GM06990 (cell line): Measurements from ENCODE around the gene PHF21B.
"Not testable (repeated sequence)": the region's sequence is repeated elsewhere in the genome, so short reads cannot be mapped to it uniquely, and the experiment has no call there.

Source experiments
- DNase-seq: peaks from one replicate; pipeline ENCODE4 v3.0.0-alpha.2; 2011; ENCODE audit not compliant: insufficient read length; ENCODE audit errors: extremely low read depth
- H3K27me3 ChIP-seq: replicated peaks from 2 replicates; pipeline ENCODE4 v1.6.0; 2011; ENCODE audit warnings: low read length; ENCODE audit not compliant: control insufficient read depth, insufficient read depth
- H3K36me3 ChIP-seq: 2 replicates; pipeline ENCODE4 v1.5.1; 2011; ENCODE audit warnings: low read length; ENCODE audit not compliant: control insufficient read depth, insufficient read depth
- H3K4me3 ChIP-seq: replicated peaks from 2 replicates; pipeline ENCODE4 v1.5.1; 2011; ENCODE audit warnings: low read depth, mild to moderate bottlenecking, control low read depth, low read length
- TF ChIP-seq, protein P1 (sequence below): IDR thresholded peaks from 2 replicates; pipeline ENCODE4 v1.5.1; 2011; ENCODE audit warnings: low read length, control low read depth, mild to moderate bottlenecking, inconsistent platforms; ENCODE audit not compliant: insufficient read depth, poor library complexity, severe bottlenecking

Gene PHF21B

DNA sequence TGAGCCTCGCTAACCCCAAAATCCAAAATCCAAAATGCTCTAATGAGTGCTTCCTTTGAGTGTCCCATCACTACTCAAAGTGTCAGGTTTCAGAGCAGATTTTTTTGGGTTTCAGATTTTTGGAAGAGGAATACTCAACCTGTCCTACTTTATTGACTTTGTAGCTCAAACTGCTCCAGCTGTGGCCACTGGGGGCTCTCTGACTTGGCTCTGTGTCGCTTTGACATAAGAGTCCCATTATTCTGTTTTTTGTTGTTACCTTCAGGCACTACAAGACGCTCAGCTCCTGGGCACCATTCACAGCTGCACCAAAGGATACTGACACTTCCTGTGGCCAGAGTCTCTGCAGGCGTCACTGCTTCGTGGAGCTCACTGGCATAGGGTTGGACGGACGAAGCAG is 41.1 kb downstream of the PHF21B start:
- Histone ChIP-seq H3K27me3 (no peaks in the 10 kb centered on the region; the same call in 1 of the 2 replicates), H3K36me3 (no peaks in the 10 kb centered on the region), H3K4me3 (no peak overlapping the region)
- TF ChIP-seq, protein P1, sequence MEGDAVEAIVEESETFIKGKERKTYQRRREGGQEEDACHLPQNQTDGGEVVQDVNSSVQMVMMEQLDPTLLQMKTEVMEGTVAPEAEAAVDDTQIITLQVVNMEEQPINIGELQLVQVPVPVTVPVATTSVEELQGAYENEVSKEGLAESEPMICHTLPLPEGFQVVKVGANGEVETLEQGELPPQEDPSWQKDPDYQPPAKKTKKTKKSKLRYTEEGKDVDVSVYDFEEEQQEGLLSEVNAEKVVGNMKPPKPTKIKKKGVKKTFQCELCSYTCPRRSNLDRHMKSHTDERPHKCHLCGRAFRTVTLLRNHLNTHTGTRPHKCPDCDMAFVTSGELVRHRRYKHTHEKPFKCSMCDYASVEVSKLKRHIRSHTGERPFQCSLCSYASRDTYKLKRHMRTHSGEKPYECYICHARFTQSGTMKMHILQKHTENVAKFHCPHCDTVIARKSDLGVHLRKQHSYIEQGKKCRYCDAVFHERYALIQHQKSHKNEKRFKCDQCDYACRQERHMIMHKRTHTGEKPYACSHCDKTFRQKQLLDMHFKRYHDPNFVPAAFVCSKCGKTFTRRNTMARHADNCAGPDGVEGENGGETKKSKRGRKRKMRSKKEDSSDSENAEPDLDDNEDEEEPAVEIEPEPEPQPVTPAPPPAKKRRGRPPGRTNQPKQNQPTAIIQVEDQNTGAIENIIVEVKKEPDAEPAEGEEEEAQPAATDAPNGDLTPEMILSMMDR = peak; percentile 28
- DNase-seq = no peak

DNA sequence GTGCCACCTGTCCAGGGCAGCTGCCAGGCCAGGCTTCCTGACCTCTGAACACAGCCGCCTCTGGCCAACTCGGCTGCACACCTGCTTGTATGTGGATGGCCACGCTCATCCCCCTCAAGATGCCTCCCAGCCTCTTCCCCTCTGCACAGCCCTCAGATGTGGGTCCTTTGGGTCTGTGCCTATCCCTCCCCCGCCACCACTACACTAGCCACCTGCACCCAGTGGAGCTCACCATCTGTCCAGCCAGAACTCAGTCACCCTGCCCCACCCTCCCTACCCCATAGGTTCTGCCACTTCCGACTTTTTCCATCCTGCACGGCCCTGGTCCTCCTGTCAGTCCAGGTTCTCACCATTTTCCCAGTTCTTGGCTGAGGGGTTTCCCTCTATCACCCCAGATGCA is 44.6 kb downstream of the PHF21B start:
- no peak for DNase-seq
- TF ChIP-seq, protein P1 = no peak
- Histone ChIP-seq H3K4me3 (no peak overlapping the region), H3K27me3 (no peaks in the 10 kb centered on the region), H3K36me3 (no peaks in the 10 kb centered on the region)

DNA sequence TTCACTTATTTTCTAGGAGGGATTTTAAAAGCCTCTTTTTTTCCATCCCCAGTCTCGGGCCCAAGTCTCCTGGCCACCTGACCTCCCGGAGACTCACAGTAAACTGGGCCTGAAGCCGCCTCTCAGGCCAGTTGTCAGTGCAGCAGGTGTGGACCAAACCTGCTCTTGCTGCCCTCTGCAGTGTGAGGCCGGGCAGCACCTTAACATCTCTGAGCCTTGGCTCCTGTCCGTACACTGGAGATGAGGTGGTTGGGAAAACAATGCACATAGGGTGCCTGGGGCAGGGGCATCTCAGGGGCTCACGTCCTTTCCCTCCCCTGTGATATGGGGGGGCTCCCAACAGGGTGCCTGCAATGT is 45.1 kb downstream of the PHF21B start:
- Histone ChIP-seq H3K4me3 (no peak overlapping the region), H3K36me3 (no peaks in the 10 kb centered on the region), H3K27me3 (no peaks in the 10 kb centered on the region)
- TF ChIP-seq, protein P1 = no peak
- DNase-seq = no peak

DNA sequence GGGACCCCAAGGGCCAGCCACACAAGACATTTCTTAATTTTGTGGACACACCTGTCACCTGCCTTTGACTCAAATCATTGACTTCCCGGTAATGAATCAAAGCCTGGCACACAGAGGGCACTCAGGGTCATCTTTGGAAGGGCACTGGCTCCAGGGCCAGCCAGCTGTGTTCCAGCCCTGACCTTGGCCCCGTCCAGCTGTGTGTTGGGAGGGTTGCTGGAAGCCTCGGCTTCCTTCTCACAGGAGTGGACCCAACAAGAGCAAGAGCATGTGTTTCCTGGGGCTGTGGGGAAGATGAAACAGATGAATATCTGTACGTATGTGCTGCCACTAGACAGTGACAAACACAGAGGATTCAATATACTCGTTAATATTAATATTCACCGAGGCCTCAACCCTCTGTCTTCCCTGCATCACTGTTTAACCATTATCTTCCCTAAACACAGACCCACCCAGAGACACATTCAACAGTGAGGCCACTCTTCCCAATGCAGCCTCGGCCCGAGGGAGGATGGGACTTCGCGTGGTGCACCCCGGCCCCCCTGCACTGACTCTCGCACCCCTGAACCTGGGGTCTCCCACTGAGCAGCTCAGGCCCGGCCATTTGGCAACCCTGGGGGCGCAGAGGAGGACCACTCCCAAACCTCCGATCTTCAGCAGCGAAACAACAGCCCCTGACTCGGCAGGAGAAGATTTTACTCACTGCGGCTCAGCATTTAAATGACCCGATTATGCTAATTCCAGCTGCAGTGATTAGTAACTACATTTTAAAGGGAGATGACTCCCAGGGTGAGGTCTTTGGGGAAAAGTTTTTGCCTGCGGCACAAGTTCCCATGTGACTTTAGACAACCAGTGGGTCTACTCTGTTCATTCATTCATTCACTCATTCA is 45.7 kb downstream of the PHF21B start:
- TF ChIP-seq, protein P1 = no peak
- DNase-seq = no peak
- Histone ChIP-seq H3K27me3 (no peaks in the 10 kb centered on the region), H3K36me3 (no peaks in the 10 kb centered on the region), H3K4me3 (no peak overlapping the region)

DNA sequence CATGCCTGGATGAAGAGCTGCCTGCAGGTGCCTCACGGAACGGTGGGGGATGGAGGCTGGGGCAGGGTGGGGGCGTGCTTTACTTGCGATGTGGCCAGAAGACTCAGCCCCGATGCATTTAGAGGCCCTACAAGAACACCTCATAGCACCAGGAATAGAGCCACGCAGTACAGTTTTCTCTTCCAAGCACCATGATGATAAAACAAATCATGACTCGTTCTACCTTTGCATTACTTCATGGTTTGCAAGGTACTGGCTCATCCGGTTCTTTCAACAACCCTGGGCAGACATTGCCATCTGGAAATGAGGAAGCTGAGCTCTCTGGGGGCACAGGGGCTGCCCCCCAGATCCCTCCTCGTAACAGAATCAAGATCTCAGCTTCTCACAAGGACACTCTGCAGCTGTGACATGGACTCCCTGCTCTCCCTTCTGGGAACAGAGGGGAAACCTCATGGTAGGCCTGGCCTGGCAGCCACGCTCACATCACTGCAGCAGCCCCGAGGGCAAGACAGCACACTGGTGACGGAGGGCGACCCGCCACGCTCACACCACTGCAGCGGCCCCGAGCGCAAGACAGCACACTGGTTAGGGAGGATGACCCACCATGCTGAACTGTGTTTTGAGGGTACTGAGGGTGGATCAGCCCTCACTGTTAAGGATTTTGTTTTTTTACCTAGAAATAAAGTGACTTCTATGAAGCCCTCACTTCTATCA is 46.9 kb downstream of the PHF21B start:
- no peaks in the 10 kb centered on the region for H3K27me3 ChIP-seq
- DNase-seq = no peak
- TF ChIP-seq, protein P1 = no peak

DNA sequence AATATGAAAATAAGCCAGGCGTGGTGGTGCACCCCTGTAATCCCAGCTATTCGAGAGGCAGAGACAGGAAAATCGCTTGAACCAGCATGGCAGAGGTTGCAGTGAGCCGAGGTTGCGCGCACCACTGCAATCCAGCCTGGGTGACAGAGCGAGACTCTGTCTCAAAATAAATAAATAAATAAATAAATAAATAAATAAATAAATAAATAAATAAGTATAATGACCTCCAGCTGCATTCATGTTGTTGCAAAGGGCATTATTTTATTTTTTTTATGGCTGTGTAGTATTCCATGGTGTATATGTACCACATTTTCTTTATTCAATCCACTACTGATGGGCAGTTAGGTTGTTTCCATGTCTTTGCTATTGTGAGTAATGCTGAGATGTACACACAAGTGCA is 48.1 kb downstream of the PHF21B start:
- H3K4me3 ChIP-seq, H3K27me3 ChIP-seq, H3K36me3 ChIP-seq, DNase-seq: not testable (repeated sequence)

More for the DNA sequence above, 46.9 kb downstream of the PHF21B start:
- Histone ChIP-seq H3K4me3 (no peak overlapping the region), H3K36me3 (no peaks in the 10 kb centered on the region)
